Gastrocnemius medialis (tissue), 4 donors: Measurements from ENCODE around the gene LYZ.

Experiments used
- POLR2A ChIP-seq, 2 donors: fragments of 450-650 bp; IDR thresholded peaks; one replicate each; pipeline ENCODE4 v1.6.1; 2017; ENCODE audit warnings: antibody characterized with exemption in 2 of 2, mild to moderate bottlenecking in 2 of 2, moderate library complexity in 2 of 2
- TF ChIP-seq, protein P1 (sequence below), 5 experiments: fragments of 450-650 bp in 3 of 5; fragments of 200-600 bp in 2 of 5; sonication (generic) in 2 of 5; IDR thresholded peaks in 4 of 5; conservative IDR thresholded peaks in 1 of 5; 1 replicate in 4 of 5; 2 replicates in 1 of 5; pipeline ENCODE4 v1.5.1; 2016 to 2019; ENCODE audit warnings: antibody characterized with exemption in 5 of 5, mild to moderate bottlenecking in 3 of 5, moderate library complexity in 3 of 5

DNA sequence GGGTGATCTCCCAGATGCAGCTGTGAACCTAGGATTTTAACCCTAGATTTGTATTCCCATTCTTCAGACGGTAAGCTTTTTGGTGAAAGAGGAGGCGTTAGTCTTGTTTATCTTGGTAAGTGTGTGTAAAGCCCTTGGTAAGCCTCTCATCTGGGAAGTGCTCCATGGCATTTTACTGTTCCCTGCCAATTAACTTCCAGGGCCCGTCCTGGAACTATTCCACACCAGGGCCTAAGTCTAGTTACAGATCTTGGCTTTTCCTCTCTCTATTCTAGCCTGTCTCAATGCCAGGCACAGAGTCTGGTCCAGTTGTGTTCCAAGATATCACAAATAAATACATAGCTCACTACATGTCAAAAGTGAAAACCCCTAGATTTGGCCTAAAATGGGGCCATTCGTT lies 53.8 kb downstream of the LYZ start:
- TF ChIP-seq, protein P1, sequence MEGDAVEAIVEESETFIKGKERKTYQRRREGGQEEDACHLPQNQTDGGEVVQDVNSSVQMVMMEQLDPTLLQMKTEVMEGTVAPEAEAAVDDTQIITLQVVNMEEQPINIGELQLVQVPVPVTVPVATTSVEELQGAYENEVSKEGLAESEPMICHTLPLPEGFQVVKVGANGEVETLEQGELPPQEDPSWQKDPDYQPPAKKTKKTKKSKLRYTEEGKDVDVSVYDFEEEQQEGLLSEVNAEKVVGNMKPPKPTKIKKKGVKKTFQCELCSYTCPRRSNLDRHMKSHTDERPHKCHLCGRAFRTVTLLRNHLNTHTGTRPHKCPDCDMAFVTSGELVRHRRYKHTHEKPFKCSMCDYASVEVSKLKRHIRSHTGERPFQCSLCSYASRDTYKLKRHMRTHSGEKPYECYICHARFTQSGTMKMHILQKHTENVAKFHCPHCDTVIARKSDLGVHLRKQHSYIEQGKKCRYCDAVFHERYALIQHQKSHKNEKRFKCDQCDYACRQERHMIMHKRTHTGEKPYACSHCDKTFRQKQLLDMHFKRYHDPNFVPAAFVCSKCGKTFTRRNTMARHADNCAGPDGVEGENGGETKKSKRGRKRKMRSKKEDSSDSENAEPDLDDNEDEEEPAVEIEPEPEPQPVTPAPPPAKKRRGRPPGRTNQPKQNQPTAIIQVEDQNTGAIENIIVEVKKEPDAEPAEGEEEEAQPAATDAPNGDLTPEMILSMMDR (IDR thresholded peaks at IDR 0.05 in 4 of 5, conservative IDR thresholded peaks at IDR 0.05 in 1 of 5) = no peak
- no peak for TF ChIP-seq POLR2A (IDR thresholded peaks at IDR 0.05)
